ENCODE results near the gene THBS2.

The THBS2 gene

GRCh38 chr6:169241688-169242350 lies 11.8 kb downstream of the THBS2 start:
- no peak for ATAC-seq
- TF ChIP-seq CSRNP3 (CRISPR knock-in tag; IDR thresholded peaks at IDR 0.05) (no peak), PATZ1 (CRISPR knock-in tag; IDR thresholded peaks at IDR 0.05; ENCODE audit: borderline replicate concordance) (no peak), GLIS3 (CRISPR knock-in tag; IDR thresholded peaks at IDR 0.05) (no peak), ZFP3 (CRISPR knock-in tag; IDR thresholded peaks at IDR 0.05) (no peak), PPARA (CRISPR knock-in tag; IDR thresholded peaks at IDR 0.05; ENCODE audit: borderline replicate concordance) (no peak), TOX (CRISPR knock-in tag; IDR thresholded peaks at IDR 0.05; ENCODE audit: borderline replicate concordance) (no peak)

- no peak for TF ChIP-seq ARNTL (CRISPR knock-in tag; IDR thresholded peaks at IDR 0.05; ENCODE audit: borderline replicate concordance, low read depth)
- no peak for TF ChIP-seq ZNF565 (CRISPR knock-in tag; conservative IDR thresholded peaks at IDR 0.05; ENCODE audit: low read depth)
- no peak for TF ChIP-seq ZNF8 (CRISPR knock-in tag; IDR thresholded peaks at IDR 0.05)
- no peak for ATAC-seq
Measured at GRCh38 chr6:169240591-169241390, 12.9 kb downstream of the THBS2 start.

GRCh38 chr6:169240125-169240524 lies 13.5 kb downstream of the THBS2 start:
- no peak for ATAC-seq
- TF ChIP-seq POU6F1 (CRISPR knock-in tag; IDR thresholded peaks at IDR 0.05; ENCODE audit: borderline replicate concordance, low read depth) (no peak), ARNTL (CRISPR knock-in tag; IDR thresholded peaks at IDR 0.05; ENCODE audit: borderline replicate concordance, low read depth) (no peak), CREB5 (CRISPR knock-in tag; IDR thresholded peaks at IDR 0.05; ENCODE audit: low read depth) (no peak), GLIS3 (CRISPR knock-in tag; IDR thresholded peaks at IDR 0.05) (no peak), PPARA (CRISPR knock-in tag; IDR thresholded peaks at IDR 0.05; ENCODE audit: borderline replicate concordance) (no peak), BACH2 (CRISPR knock-in tag; IDR thresholded peaks at IDR 0.05; ENCODE audit: borderline replicate concordance) (no peak), RARB (CRISPR knock-in tag; IDR thresholded peaks at IDR 0.05) (no peak)

GRCh38 chr6:169239181-169239580 lies 14.5 kb downstream of the THBS2 start:
- no peak for ATAC-seq
- TF ChIP-seq TCF4 (CRISPR knock-in tag; IDR thresholded peaks at IDR 0.05; ENCODE audit: borderline replicate concordance) (no peak), POU6F1 (CRISPR knock-in tag; IDR thresholded peaks at IDR 0.05; ENCODE audit: borderline replicate concordance, low read depth) (no peak), ZNF565 (CRISPR knock-in tag; conservative IDR thresholded peaks at IDR 0.05; ENCODE audit: low read depth) (no peak), BACH2 (CRISPR knock-in tag; IDR thresholded peaks at IDR 0.05; ENCODE audit: borderline replicate concordance) (no peak), ZC3H10 (CRISPR knock-in tag; IDR thresholded peaks at IDR 0.05) (no peak), CSRNP3 (CRISPR knock-in tag; IDR thresholded peaks at IDR 0.05) (no peak), CREB5 (CRISPR knock-in tag; IDR thresholded peaks at IDR 0.05; ENCODE audit: low read depth) (no peak), ESRRG (CRISPR knock-in tag; IDR thresholded peaks at IDR 0.05) (no peak), ARNTL (CRISPR knock-in tag; IDR thresholded peaks at IDR 0.05; ENCODE audit: borderline replicate concordance, low read depth) (no peak)
